ENCODE data around the gene CACNA1F. TPM values are rescaled to one million over a fixed set of nuclear protein-coding genes. Genes with fewer than 3 reads are reported as not detected.

CACNA1F gene
- total RNA-seq, 1 experiment from 2014 or later, result 0.55 TPM

DNA sequence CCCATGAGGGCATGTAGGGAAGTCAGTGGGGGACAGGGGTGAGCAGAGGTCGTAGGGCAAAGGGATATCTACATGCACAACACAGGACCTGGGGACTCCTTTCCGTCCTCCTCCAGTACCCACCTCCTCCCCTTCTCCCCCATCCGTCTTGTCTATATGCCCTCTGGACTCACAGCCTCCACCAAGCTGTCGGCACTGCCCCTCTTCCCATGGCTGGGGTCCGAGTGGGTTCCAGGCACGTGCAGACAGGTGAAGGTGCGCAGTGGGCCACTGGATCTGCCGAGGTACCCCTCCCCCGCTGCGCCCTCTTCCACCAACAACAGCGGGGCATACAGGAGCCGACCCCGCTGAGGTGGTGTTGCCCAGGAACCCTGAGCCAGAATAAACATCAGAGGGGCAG is 27.7 kb downstream of the CACNA1F start:
- H3K27me3 ChIP-seq (ENCODE audit: control insufficient read depth, insufficient read depth, low read length), result no peaks in the 10 kb centered on the region
- H3K36me3 ChIP-seq (replicated peaks; ENCODE audit: control insufficient read depth, insufficient read depth, low read length), result no peaks in the 10 kb centered on the region
- no peak for DNase-seq
- no peak overlapping the region for H3K4me3 ChIP-seq (ENCODE audit: insufficient read depth, low read depth, low read length)

DNA sequence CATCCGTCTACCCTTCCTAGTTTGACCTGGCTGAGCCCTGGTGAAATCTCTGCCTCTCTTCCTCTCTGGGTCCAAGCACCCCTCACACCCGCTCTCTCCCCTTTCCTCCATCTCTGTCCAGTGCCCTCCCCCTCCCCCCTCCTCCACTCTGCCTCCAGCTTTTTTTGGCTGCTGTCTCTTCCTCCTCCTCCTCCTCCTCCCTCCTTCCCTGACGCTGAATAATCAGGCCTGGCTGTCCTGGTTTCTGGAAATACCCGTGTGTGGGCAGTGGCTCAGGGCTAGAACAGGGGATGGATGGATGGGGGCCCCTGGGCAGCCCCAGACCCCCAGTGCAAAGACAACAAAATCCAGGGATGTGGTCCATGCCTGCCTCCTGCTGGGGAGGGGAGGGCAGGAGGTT is 28.4 kb downstream of the CACNA1F start:
- no peak for DNase-seq
- H3K27me3 ChIP-seq (ENCODE audit: control insufficient read depth, insufficient read depth, low read length), result no peaks in the 10 kb centered on the region
- no peaks in the 10 kb centered on the region for H3K36me3 ChIP-seq (replicated peaks; ENCODE audit: control insufficient read depth, insufficient read depth, low read length)
- no peak overlapping the region for H3K4me3 ChIP-seq (ENCODE audit: insufficient read depth, low read depth, low read length)

DNA sequence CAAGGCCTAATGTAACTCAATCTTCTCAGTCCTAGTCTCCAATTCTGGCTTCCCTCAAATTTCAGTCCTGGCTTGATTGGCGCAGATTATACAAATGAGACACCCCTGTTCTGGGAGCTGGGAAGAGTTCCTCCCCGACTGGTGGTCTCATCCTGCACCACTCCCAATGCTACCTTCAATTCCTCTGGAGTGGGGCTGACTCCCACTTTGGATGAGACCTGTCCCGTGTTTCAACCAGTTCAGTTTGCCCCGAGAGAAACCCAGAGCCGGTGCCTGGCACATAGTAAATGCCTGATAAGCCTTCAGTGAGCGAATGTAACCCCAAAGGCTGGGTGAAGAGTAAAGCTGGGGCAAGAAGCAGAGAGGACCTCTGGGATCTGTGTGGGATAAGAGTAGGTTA is 29.1 kb downstream of the CACNA1F start:
- no peak for DNase-seq
- Histone ChIP-seq H3K27me3 (ENCODE audit: control insufficient read depth, insufficient read depth, low read length) (peaks cover 2% of the 10 kb centered on the region; the same call in 1 of the 2 replicates), H3K36me3 (replicated peaks; ENCODE audit: control insufficient read depth, insufficient read depth, low read length) (no peaks in the 10 kb centered on the region), H3K4me3 (ENCODE audit: insufficient read depth, low read depth, low read length) (no peak overlapping the region)

DNA sequence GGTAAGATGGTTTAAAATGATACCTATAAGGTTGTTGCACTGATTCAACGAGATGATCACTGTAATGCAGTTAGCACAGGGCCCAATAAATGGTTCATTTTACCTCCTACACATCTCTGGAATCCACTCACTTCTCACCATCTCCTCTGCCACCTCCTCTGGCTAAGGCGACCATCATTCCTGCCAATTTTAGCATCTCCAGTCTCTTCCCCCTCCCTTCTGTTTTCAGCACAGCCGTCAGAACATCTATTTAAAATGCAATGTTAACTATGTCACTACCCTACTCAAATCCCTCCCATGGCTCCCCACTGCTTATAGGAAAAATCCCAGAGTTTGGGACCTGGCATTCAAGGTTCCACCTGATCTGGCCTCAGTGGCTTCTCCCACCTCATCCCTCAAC is 29.6 kb downstream of the CACNA1F start:
- Histone ChIP-seq H3K4me3 (ENCODE audit: insufficient read depth, low read depth, low read length) (no peak overlapping the region), H3K36me3 (replicated peaks; ENCODE audit: control insufficient read depth, insufficient read depth, low read length) (no peaks in the 10 kb centered on the region), H3K27me3 (ENCODE audit: control insufficient read depth, insufficient read depth, low read length) (peaks cover 4% of the 10 kb centered on the region; the same call in 1 of the 2 replicates)
- no peak for DNase-seq

DNA sequence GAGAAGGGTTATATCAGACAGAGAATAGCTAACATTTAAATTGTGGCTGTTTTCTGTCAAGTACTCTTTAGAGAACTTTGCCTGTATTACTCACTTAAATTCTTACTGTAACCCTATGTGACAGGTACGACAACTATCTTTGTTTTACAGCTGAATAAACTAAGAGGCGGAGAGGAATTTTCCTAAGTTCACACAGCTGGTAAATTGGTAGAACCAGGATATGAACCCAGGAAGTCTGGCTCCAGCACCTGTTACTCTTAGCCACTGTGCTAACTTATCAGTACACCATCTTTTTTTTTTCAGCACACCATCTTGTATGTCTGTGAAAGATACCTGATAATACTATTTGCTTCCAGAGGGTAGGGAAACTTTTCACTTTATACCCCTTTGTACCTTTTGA is 31.1 kb downstream of the CACNA1F start:
- DNase-seq, result no peak
- H3K4me3 ChIP-seq (ENCODE audit: insufficient read depth, low read depth, low read length), result no peak overlapping the region
- H3K27me3 ChIP-seq (ENCODE audit: control insufficient read depth, insufficient read depth, low read length), result peaks cover 4% of the 10 kb centered on the region; the same call in 1 of the 2 replicates
- no peaks in the 10 kb centered on the region for H3K36me3 ChIP-seq (replicated peaks; ENCODE audit: control insufficient read depth, insufficient read depth, low read length)

DNA sequence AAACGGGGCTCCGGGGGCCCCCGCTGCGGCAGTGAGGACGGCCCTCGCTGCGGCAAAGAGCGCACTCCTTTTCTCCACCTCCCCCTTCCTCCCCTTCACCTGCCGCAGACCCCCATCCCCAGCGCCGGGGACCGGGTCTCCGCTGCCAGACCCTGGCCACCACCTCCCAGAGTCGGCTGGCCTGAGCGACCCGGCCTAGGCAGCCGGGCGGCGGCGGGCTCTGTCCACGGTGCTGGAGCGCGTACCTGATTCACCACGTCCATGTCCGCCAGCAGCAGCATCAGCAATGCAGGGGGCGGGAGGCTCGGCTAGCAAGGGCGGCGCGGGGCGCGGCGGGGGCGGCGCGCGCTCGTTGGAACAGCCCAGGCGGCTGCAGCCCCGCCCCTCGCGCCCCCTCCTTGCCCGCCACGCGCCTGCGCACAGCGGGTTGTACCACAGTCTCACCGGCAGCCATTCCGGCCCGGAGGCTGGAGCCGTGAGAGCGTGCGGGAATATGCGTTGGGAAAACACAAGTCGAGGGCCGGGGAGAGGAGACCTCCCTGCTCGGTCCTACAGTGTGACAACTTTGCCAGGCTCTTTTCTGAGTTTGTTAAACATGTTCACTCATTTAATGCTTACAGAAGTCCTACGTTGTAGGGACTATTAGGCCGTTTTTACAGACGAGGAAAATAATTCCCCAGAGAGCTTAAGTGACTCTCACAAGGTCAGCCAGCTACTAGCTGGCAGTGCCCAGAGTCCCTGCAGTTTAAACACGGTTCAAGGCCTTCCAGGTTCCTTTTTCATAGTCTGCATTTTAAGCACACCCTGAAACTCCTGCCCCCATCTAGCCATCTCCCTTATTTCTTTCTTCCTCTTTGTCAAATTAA is 33.0 kb downstream of the CACNA1F start, which contains the start of gene SYP:
TSS of gene SYP (minus strand) at position 288 of the 866 bp plus-strand sequence. CDS start at position 281, 7 bp downstream.
- Histone ChIP-seq H3K4me3 (ENCODE audit: insufficient read depth, low read depth, low read length) (peak within 1 kb of the TSS; percentile 42), H3K36me3 (replicated peaks; ENCODE audit: control insufficient read depth, insufficient read depth, low read length) (no peaks in the 10 kb centered on the region), H3K27me3 (ENCODE audit: control insufficient read depth, insufficient read depth, low read length) (peaks cover 4% of the 10 kb centered on the region; the same call in 1 of the 2 replicates)
- DNase-seq, result peak; percentile 96

DNA sequence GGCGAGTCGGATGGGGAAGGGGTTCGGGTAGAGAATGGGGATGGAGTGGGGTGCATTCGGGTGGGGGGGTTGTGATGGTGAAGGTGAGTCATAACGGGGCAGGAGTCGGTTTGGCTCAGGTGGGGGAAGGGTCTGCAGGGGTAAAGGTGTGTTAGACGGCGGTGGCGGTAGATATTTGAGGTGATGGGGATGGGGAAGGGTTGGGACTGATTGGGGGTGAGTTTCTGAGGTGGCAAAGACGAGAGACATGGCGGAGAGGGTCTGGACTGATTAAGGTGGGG is 33.9 kb downstream of the CACNA1F start:
- no peak for DNase-seq
- Histone ChIP-seq H3K4me3 (ENCODE audit: insufficient read depth, low read depth, low read length) (peak overlapping the region; percentile 42; the same call in 1 of the 2 replicates), H3K36me3 (replicated peaks; ENCODE audit: control insufficient read depth, insufficient read depth, low read length) (no peaks in the 10 kb centered on the region)

DNA sequence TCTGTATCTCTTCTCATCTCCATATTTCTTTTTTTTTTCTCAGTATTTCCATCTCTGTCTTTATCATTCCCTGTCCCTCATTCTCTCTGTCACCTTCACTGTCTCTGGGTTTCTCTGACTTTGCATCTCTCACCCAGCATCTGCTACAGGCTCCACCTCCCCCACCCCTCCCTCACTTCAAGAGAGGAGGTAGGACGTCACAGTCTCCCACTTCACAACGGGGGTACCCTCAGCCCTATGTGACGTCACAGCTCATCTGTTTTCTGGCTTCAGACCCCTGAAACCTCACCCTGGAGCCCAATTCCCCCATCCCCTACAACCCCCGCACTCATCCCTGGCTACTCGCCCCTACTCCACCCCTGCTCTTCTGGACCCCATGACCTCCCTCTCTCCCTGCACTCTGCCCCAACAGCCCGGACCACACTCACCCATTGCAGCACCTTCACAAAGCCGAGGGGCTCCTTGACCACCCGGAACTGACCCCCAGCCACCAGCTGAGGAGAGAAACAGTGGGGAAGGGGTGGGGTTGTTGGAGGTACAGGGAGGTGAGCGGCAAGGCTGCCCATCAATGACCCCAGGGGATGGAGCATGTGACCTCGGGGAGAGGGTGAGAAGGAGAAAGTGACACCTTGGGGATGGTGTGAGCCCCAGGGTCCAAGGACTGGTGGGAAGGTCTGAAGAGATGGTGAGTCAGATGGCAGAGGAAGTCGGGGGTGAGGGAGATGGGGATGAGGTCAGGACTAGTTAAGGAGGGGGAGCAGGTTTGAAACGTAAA is 34.4 kb downstream of the CACNA1F start:
- DNase-seq, result no peak
- no peaks in the 10 kb centered on the region for H3K36me3 ChIP-seq (replicated peaks; ENCODE audit: control insufficient read depth, insufficient read depth, low read length)
- H3K4me3 ChIP-seq (ENCODE audit: insufficient read depth, low read depth, low read length), result peak overlapping the region; percentile 42; the same call in 1 of the 2 replicates
- H3K27me3 ChIP-seq (ENCODE audit: control insufficient read depth, insufficient read depth, low read length), result peaks cover 4% of the 10 kb centered on the region; the same call in 1 of the 2 replicates

More for the DNA sequence above, 33.9 kb downstream of the CACNA1F start:
- peaks cover 4% of the 10 kb centered on the region; the same call in 1 of the 2 replicates for H3K27me3 ChIP-seq (ENCODE audit: control insufficient read depth, insufficient read depth, low read length)

DNA sequence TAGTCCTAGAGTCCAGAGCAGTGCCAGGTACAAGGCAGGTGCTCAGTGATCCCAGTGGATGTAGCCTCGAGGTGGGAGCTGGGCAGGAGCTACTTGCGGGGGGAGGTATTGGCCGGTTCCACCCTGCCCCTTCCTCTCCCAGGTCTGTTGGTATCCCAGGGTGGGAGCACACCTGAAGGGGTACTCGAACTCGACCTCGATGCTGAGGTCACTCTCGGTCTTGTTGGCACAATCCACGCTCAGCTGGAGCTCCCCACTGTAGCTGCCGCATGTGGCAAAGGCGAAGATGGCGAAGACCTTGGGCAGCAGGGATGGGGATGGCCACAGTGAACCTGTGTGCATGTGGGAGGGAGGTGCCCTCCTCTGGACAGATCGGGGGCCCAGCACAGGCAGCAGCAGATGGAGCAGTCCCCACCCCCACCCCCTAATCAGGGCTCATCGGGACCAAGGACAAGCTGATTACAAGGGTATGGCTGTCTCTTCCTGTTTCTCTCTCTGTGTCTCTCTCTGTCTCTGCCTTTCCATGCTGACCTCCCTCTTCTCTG is 35.5 kb downstream of the CACNA1F start:
- H3K4me3 ChIP-seq (ENCODE audit: insufficient read depth, low read depth, low read length), result no peak overlapping the region
- H3K36me3 ChIP-seq (replicated peaks; ENCODE audit: control insufficient read depth, insufficient read depth, low read length), result no peaks in the 10 kb centered on the region
- no peak for DNase-seq
- peaks cover 4% of the 10 kb centered on the region; the same call in 1 of the 2 replicates for H3K27me3 ChIP-seq (ENCODE audit: control insufficient read depth, insufficient read depth, low read length)

DNA sequence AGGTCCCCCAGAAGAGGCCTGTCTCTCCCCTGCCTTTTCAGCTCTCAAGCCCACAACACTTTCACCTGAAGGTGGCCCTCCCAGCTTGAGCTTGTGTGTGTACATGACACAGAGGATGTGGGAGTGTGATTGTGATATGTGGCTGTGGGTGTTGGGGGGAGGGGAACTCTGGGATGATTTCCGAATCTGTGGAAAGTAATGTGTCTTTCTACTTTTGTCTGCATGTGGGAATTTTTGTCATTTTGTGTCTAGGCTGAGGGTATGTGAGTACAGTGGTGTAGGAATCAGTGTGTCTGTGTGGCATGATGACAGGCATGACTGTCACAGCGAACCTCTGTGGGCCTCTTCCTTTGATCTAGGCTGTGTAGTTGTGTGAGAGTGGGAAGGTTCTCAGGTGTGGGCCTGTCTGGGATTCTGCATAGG is 39.6 kb downstream of the CACNA1F start:
- H3K36me3 ChIP-seq (replicated peaks; ENCODE audit: control insufficient read depth, insufficient read depth, low read length), result no peaks in the 10 kb centered on the region
- no peak for DNase-seq
- H3K4me3 ChIP-seq (ENCODE audit: insufficient read depth, low read depth, low read length), result no peak overlapping the region
- H3K27me3 ChIP-seq (ENCODE audit: control insufficient read depth, insufficient read depth, low read length), result no peaks in the 10 kb centered on the region; the same call in 1 of the 2 replicates

DNA sequence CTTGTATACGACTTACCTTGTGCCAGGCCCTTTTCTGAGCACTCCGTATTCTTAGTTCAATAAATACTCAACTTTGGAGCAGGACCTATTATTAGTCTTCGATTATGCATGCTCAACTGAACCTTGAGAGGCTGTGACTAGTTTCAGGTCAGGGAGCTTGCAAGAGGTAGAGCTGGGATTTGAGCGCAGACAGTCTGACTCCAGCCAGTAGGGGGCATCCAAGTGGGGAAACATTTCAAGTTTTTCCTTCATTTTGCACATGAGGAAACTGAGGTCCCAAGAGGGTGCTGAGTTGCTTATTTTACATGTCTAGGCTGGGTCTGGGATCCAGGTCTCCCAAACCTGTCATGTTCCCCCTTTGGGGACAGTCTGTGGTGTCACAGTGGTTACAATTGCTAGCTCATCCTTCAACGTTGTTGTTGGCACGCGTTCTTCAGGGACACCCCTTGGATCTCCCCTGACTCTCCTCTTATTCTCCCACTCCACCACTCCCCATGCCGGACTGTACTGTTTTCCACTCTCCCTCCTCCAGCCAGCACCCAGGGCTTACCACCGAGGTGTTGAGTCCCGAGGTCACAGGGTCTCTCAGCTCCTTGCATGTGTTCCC is 40.3 kb downstream of the CACNA1F start:
- DNase-seq, result no peak
- Histone ChIP-seq H3K27me3 (ENCODE audit: control insufficient read depth, insufficient read depth, low read length) (no peaks in the 10 kb centered on the region), H3K4me3 (ENCODE audit: insufficient read depth, low read depth, low read length) (no peak overlapping the region), H3K36me3 (replicated peaks; ENCODE audit: control insufficient read depth, insufficient read depth, low read length) (no peaks in the 10 kb centered on the region)

DNA sequence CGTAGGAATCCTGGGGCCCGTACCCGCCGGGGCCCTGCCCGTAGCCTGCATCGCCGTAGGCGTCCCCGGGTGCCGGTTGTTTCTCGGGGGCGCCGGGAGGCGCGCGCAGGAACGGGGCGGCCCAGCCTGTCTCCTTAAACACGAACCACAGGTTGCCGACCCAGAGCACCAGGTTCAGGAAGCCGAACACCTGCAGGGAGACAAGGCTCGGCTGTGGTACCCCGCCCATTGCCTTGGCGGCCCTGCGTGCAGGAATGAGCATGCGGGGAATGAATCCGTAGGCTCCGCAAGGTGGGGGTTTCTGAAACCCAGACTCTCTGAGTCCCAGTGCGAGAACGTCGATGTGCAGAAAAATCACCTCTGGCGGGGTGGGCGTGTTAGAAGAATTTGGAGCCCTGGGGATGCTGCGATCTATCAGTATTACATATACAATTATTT is 41.5 kb downstream of the CACNA1F start:
- H3K27me3 ChIP-seq (ENCODE audit: control insufficient read depth, insufficient read depth, low read length), result no peaks in the 10 kb centered on the region
- H3K36me3 ChIP-seq (replicated peaks; ENCODE audit: control insufficient read depth, insufficient read depth, low read length), result no peaks in the 10 kb centered on the region
- DNase-seq, result no peak
- peak overlapping the region; percentile 68 for H3K4me3 ChIP-seq (ENCODE audit: insufficient read depth, low read depth, low read length)

DNA sequence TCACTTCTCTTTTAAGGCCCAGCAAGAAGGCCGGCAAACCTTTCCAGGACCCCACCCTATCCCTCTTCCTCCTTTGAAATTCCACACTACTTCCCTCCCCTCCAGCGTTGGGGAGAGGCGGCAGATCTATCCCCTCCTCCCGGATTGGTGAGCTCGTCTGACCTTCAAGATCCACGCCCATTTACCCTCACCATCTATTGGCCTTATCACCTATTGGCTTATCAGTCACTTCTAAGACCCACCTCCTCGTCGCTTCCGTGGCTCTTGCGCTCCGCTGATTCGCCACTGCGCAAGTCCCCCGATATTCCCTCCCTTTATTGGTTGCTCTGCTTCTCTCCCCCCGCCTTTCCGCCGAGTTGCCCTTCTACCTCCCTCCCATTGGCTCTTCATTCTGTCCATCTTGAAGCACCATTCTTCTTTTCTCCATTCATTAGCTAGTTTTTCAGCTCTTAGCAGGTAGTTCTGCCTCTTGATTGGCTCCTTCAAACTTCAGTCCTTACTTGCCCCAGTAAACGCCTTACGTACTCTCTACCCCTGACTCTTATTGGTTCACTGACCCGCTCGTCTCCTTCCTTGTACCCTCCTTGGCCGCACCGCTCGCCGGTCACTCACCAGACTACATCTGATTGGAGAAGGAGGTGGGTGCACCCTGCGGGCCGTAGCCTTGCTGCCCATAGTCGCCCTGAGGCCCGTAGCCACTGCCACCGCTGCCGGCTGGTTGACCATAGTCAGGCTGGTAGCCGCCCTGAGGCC is 42.1 kb downstream of the CACNA1F start:
- H3K36me3 ChIP-seq (replicated peaks; ENCODE audit: control insufficient read depth, insufficient read depth, low read length), result no peaks in the 10 kb centered on the region
- H3K4me3 ChIP-seq (ENCODE audit: insufficient read depth, low read depth, low read length), result peak overlapping the region; percentile 68
- H3K27me3 ChIP-seq (ENCODE audit: control insufficient read depth, insufficient read depth, low read length), result no peaks in the 10 kb centered on the region
- DNase-seq, result peak; percentile 93

DNA sequence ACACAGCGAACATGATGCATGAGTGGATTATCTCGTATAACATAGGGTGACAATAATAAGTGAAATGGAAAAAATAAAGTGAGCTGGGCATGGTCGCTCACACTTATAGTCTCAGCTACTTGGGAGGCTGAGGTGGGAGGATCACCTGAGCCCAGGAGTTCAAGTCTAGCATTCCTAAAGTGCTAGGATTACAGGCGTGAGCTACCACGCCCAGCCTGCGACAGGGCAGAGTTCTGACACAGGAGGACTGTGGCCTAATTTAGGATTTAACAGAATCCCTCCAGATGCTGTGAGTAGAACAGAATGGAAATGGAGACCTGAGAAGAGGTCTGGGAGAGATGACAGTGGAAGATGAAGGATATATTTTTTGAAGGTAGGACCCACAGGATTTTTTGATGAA is 43.5 kb downstream of the CACNA1F start:
- H3K36me3 ChIP-seq (replicated peaks; ENCODE audit: control insufficient read depth, insufficient read depth, low read length), result no peaks in the 10 kb centered on the region
- no peak overlapping the region for H3K4me3 ChIP-seq (ENCODE audit: insufficient read depth, low read depth, low read length)
- DNase-seq, result no peak
- H3K27me3 ChIP-seq (ENCODE audit: control insufficient read depth, insufficient read depth, low read length), result no peaks in the 10 kb centered on the region

Measured in H7 (cell line).